ENCODE data around the gene RBM44. TPM values are rescaled to one million over a fixed set of nuclear protein-coding genes. Genes with fewer than 3 reads are reported as not detected.

The RBM44 gene, protein sequence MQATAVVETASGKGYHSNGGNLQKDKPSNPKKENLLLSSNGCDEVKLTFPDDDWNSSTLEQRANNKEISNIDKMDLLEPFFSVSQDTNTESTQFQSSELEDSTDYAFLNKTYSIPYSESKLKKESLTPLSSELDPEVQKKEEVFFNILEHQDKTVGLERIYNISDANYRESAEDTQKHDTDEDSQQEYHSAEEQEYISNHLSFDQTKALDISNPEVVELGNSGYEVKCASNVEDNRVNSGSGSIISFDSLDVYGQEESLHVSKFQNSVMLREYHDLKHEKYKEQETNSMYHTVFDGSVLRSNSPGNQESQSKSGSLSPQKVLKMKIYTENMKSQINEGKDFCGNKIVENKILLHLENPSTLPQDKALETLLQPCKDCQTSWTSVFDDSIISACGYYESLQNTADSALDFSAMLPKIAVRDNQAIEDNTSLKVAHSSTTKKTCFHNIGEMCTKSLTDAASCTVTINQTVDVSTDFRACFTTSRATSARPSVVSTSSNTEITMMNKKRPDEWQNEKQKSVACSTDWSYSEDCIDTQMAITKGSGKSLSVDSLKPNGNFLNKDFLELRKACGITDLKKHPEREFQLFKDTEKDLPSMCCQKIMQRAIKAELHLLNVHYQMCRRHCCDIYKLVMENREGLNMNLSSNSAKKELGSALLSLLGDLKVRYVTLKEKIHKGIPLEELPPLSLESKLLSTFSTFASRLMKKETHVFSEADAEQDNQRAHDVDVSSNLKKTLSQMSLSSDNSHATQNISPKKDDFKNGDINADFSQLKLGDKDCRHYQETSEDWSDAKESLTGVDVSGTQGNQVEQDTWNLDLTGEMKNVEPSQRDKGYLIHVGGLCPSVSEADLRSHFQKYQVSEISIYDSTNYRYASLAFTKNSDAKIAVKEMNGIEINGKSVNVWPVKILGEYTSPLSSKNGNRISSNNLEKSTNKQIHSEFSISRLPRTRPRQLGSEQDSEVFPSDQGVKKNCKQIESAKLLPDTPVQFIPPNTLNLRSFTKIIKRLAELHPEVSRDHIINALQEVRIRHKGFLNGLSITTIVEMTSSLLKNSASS
- 0.23 to 0.33 TPM (median 0.24 TPM) in 4 of 5 replicates, not detected in the other for total RNA-seq (2022; extraction: Qiagen RNA extraction; ENCODE audit: low read depth)

GRCh38 chr2:237798236-237799059, at the start of gene RBM44:
RBM44 (plus strand) TSS chr2:237798779; CDS start chr2:237813610, 14,831 bp downstream.

DNA sequence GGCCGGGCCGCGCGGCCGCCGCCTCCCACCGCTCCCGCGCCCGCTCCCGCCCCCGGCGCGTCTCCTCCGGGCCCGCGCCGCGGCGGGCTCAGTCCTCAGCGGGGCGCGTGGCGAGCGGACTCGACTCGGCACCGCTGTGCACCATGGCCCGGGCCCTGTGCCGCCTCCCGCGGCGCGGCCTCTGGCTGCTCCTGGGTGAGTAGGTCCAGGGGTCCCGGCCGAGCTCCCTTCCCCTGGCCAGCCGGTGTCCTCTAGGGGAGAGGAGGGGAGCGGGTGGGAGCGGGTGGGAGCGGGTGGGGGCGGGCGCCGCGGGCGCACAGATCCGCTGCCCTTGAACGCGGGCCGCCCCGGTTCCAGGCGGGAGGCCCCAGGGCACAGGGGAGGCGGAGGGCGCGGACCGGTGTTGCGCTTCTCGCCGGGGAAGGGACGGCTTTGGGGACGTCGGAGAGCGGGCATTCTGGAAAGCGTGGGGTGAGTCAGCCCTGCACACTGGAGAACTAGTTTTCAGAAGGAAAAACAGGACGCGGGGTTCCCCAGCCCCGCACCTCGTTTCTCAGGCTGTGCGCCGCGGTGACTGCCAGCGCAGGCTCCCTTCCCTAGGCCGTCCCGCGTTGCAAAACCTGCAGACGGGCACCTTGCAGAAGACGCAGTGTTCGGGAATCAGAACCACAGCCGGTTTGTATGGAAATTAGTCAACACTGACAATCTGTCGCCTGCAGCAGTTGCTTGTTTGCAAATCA, 61.1 kb downstream of the RBM44 start, which contains the start of gene RAMP1:
Gene RAMP1, plus strand, starts transcription at position 91 of the 740 bp plus-strand sequence. Its CDS starts 53 bp downstream, at position 144.

Other genes with a start within 250 kb of the RBM44 start
- gene PRLH, start 232.2 kb upstream of the RBM44 start, total RNA-seq (2022; extraction: Qiagen RNA extraction; ENCODE audit: low read depth), result not detected in 5 replicates
- 0.16 to 0.71 TPM (median 0.34 TPM) in 5 replicates for gene RAB17, start 208.0 kb upstream of the RBM44 start, total RNA-seq (2022; extraction: Qiagen RNA extraction; ENCODE audit: low read depth)
- 65.1 to 96.5 TPM (median 93.4 TPM) in 5 replicates for gene LRRFIP1, start 171.2 kb upstream of the RBM44 start, total RNA-seq (2022; extraction: Qiagen RNA extraction; ENCODE audit: low read depth)
- gene RAMP1, start 60.8 kb downstream of the RBM44 start, total RNA-seq (2022; extraction: Qiagen RNA extraction; ENCODE audit: low read depth), result not detected in 5 replicates
- 47.8 to 56.4 TPM (median 49.3 TPM) in 5 replicates for gene UBE2F, start 168.2 kb downstream of the RBM44 start, total RNA-seq (2022; extraction: Qiagen RNA extraction; ENCODE audit: low read depth)

All from A549 treated with GW870086 at 1 μM for 4 hours (cell line).